ENCODE results near the gene MTREX. TPM values are rescaled to one million over a fixed set of nuclear protein-coding genes. Genes with fewer than 3 reads are reported as not detected.

MTREX gene
- total and polyA plus RNA-seq, 4 donors = 10.0 to 43.8 (median 23.7) TPM

DNA sequence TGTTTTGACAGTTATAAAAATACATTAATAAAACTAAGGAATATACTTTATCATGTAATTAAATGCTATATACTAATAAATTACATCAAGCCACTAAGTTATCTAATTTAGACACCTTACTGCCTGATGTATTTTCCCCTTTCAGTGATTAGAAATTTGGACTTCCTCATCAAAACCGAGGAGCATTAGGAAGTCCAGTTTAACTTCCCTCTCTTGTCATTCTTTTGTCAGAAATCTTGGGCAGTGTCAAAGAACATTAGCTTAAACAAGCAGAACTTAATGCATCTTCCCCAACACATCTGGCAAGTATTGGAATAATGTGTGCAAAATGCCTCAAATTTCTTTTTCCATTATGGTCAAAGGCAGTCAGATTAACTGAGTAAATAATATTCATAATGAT is 145.4 kb downstream of the MTREX start:
- TF ChIP-seq, protein P1, sequence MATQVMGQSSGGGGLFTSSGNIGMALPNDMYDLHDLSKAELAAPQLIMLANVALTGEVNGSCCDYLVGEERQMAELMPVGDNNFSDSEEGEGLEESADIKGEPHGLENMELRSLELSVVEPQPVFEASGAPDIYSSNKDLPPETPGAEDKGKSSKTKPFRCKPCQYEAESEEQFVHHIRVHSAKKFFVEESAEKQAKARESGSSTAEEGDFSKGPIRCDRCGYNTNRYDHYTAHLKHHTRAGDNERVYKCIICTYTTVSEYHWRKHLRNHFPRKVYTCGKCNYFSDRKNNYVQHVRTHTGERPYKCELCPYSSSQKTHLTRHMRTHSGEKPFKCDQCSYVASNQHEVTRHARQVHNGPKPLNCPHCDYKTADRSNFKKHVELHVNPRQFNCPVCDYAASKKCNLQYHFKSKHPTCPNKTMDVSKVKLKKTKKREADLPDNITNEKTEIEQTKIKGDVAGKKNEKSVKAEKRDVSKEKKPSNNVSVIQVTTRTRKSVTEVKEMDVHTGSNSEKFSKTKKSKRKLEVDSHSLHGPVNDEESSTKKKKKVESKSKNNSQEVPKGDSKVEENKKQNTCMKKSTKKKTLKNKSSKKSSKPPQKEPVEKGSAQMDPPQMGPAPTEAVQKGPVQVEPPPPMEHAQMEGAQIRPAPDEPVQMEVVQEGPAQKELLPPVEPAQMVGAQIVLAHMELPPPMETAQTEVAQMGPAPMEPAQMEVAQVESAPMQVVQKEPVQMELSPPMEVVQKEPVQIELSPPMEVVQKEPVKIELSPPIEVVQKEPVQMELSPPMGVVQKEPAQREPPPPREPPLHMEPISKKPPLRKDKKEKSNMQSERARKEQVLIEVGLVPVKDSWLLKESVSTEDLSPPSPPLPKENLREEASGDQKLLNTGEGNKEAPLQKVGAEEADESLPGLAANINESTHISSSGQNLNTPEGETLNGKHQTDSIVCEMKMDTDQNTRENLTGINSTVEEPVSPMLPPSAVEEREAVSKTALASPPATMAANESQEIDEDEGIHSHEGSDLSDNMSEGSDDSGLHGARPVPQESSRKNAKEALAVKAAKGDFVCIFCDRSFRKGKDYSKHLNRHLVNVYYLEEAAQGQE (IDR thresholded peaks at IDR 0.05) = no peak
- no peak for TF ChIP-seq TAF1 (conservative IDR thresholded peaks at IDR 0.05)
- DNase-seq (ENCODE audit: low spot score) = no peak
- Histone ChIP-seq H3K27me3 (ENCODE audit: control insufficient read depth in 4 of 4, insufficient read depth in 4 of 4, low read length in 3 of 4) (no peaks in the 10 kb centered on the region), H3K4me1 (ENCODE audit: control insufficient read depth in 4 of 4, insufficient read depth in 4 of 4, low read length in 3 of 4) (peaks cover 0 to 3% (median 0%) of the 10 kb centered on the region in 4 donors), H3K4me3 (ENCODE audit: low read depth in 1 of 3, low read length in 3 of 3) (no peak overlapping the region), H3K9me3 (ENCODE audit: control insufficient read depth in 4 of 4, low read length in 3 of 4) (no peaks in the 10 kb centered on the region), H3K27ac (ENCODE audit: low read depth in 1 of 2, low read length in 2 of 2) (no peak overlapping the region), H3K9ac (ENCODE audit: low read depth in 1 of 2, low read length in 2 of 2) (no peak overlapping the region), H3K36me3 (ENCODE audit: control insufficient read depth in 4 of 4, insufficient read depth in 3 of 4, low read depth in 1 of 4, low read length in 3 of 4) (peaks cover 0 to 7% (median 1%) of the 10 kb centered on the region in 4 donors)
- 59% methylated on average over 1 of the region's 1 CpG for WGBS

DNA sequence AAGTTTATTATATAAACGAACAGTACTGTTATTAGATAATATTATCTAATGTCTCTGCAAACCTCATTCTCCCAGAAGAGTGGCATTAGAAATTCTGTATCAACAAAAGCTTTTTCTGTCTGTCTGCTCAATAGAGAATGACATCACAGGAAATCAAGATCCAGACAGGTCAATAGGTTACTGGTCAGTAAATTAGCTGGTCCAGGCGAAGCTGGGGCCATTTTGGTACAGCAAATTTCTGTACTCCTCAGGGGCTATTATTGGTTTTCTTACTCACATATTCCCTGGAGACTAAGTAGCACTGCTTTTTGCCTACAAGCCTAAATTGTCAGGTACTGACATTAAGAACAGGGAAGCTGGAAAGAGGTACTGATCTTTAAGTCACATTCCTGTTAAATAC is 146.5 kb downstream of the MTREX start:
- Histone ChIP-seq H3K27ac (ENCODE audit: low read depth in 1 of 2, low read length in 2 of 2) (no peak overlapping the region), H3K9ac (ENCODE audit: low read depth in 1 of 2, low read length in 2 of 2) (no peak overlapping the region), H3K9me3 (ENCODE audit: control insufficient read depth in 4 of 4, low read length in 3 of 4) (no peaks in the 10 kb centered on the region), H3K4me1 (ENCODE audit: control insufficient read depth in 4 of 4, insufficient read depth in 4 of 4, low read length in 3 of 4) (peaks cover 0 to 3% (median 0%) of the 10 kb centered on the region in 4 donors), H3K4me3 (ENCODE audit: low read depth in 1 of 3, low read length in 3 of 3) (no peak overlapping the region), H3K36me3 (ENCODE audit: control insufficient read depth in 4 of 4, insufficient read depth in 3 of 4, low read depth in 1 of 4, low read length in 3 of 4) (peaks cover 0 to 7% (median 1%) of the 10 kb centered on the region in 4 donors), H3K27me3 (ENCODE audit: control insufficient read depth in 4 of 4, insufficient read depth in 4 of 4, low read length in 3 of 4) (no peaks in the 10 kb centered on the region)
- TF ChIP-seq HNF4A (conservative IDR thresholded peaks at IDR 0.05) = no peak
- TF ChIP-seq NR2F2 (IDR thresholded peaks at IDR 0.05) = peak; percentile 45
- WGBS = 78% methylated on average over 2 of the region's 2 CpGs
- DNase-seq (ENCODE audit: low spot score) = no peak

DNA sequence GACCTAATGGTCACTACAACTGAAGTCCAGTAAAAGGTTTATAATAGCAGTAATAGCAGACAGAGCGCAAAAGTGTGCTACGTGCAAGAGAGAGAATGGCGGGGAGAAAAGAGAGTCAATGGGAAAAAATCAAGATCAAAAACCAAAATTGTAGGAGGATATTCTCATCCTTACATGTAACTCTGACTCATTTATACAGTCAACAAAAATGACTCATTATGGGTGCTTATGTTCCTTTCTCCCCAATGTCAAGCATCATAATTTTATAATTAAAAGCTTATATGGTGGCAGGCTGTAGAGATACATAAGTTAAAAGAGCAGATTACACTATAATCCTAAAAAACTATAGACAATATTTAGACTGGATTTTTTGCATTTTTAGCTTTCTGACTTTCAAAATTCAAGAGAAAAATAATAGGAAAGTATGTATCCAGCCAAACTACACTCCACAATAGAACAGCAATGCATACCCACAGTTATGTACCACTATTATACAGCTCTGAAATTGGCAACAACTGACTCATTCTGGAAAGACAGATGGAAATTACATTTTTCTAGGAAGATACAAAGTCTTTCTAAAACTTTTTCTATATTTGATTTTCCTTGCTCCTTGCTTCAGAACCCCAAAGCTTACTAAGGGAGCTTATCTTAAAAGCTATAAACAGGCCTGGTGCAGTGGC is 148.6 kb downstream of the MTREX start:
- Histone ChIP-seq H3K9ac (ENCODE audit: low read depth in 1 of 2, low read length in 2 of 2) (no peak overlapping the region), H3K27me3 (ENCODE audit: control insufficient read depth in 4 of 4, insufficient read depth in 4 of 4, low read length in 3 of 4) (no peaks in the 10 kb centered on the region), H3K36me3 (ENCODE audit: control insufficient read depth in 4 of 4, insufficient read depth in 3 of 4, low read depth in 1 of 4, low read length in 3 of 4) (peaks cover 0 to 5% (median 1%) of the 10 kb centered on the region in 4 donors), H3K4me3 (ENCODE audit: low read depth in 1 of 3, low read length in 3 of 3) (no peak overlapping the region), H3K4me1 (ENCODE audit: control insufficient read depth in 4 of 4, insufficient read depth in 4 of 4, low read length in 3 of 4) (peaks cover 0 to 3% (median 0%) of the 10 kb centered on the region in 4 donors), H3K27ac (ENCODE audit: low read depth in 1 of 2, low read length in 2 of 2) (no peak overlapping the region), H3K9me3 (ENCODE audit: control insufficient read depth in 4 of 4, low read length in 3 of 4) (no peaks in the 10 kb centered on the region)
- 98% methylated on average over 3 of the region's 3 CpGs for WGBS
- no peak for DNase-seq (ENCODE audit: low spot score)
- TF ChIP-seq, protein P2, sequence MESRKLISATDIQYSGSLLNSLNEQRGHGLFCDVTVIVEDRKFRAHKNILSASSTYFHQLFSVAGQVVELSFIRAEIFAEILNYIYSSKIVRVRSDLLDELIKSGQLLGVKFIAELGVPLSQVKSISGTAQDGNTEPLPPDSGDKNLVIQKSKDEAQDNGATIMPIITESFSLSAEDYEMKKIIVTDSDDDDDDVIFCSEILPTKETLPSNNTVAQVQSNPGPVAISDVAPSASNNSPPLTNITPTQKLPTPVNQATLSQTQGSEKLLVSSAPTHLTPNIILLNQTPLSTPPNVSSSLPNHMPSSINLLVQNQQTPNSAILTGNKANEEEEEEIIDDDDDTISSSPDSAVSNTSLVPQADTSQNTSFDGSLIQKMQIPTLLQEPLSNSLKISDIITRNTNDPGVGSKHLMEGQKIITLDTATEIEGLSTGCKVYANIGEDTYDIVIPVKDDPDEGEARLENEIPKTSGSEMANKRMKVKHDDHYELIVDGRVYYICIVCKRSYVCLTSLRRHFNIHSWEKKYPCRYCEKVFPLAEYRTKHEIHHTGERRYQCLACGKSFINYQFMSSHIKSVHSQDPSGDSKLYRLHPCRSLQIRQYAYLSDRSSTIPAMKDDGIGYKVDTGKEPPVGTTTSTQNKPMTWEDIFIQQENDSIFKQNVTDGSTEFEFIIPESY (IDR thresholded peaks at IDR 0.05) = no peak
- TF ChIP-seq, protein P3, sequence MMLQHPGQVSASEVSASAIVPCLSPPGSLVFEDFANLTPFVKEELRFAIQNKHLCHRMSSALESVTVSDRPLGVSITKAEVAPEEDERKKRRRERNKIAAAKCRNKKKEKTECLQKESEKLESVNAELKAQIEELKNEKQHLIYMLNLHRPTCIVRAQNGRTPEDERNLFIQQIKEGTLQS (IDR thresholded peaks at IDR 0.05) = no peak
- no peak for TF ChIP-seq FOXA1 (IDR thresholded peaks at IDR 0.05)
- TF ChIP-seq, protein P1 (IDR thresholded peaks at IDR 0.05) = no peak
- TF ChIP-seq EGR1 (IDR thresholded peaks at IDR 0.05; ENCODE audit: low read depth in 2 of 2) = no peak
- TF ChIP-seq JUND (IDR thresholded peaks at IDR 0.05) = no peak
- TF ChIP-seq, protein P4, sequence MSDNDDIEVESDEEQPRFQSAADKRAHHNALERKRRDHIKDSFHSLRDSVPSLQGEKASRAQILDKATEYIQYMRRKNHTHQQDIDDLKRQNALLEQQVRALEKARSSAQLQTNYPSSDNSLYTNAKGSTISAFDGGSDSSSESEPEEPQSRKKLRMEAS (IDR thresholded peaks at IDR 0.05) = no peak
- TF ChIP-seq RXRA (IDR thresholded peaks at IDR 0.05) = no peak
- TF ChIP-seq RAD21 (IDR thresholded peaks at IDR 0.05) = no peak
- TF ChIP-seq GABPA (IDR thresholded peaks at IDR 0.05 in 1 of 2, conservative IDR thresholded peaks at IDR 0.05 in 1 of 2) = no peak
- TF ChIP-seq HNF4G (IDR thresholded peaks at IDR 0.05) = no peak
- TF ChIP-seq, protein P5, sequence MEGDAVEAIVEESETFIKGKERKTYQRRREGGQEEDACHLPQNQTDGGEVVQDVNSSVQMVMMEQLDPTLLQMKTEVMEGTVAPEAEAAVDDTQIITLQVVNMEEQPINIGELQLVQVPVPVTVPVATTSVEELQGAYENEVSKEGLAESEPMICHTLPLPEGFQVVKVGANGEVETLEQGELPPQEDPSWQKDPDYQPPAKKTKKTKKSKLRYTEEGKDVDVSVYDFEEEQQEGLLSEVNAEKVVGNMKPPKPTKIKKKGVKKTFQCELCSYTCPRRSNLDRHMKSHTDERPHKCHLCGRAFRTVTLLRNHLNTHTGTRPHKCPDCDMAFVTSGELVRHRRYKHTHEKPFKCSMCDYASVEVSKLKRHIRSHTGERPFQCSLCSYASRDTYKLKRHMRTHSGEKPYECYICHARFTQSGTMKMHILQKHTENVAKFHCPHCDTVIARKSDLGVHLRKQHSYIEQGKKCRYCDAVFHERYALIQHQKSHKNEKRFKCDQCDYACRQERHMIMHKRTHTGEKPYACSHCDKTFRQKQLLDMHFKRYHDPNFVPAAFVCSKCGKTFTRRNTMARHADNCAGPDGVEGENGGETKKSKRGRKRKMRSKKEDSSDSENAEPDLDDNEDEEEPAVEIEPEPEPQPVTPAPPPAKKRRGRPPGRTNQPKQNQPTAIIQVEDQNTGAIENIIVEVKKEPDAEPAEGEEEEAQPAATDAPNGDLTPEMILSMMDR (IDR thresholded peaks at IDR 0.05; ENCODE audit: low read depth, low read length, missing input control) = no peak
- TF ChIP-seq YY1 (IDR thresholded peaks at IDR 0.05) = no peak

Measured in liver (tissue), 9 donors.